NCI-H446 treated with DMSO at 0.1 percent for 48 hours (cell line): Measurements from ENCODE around the gene ADAM22.

ENCODE experiments used
- DNase-seq: peaks from one replicate; lab custom pipeline; 2025; lab: John Stamatoyannopoulos, UW

Gene ADAM22

DNA sequence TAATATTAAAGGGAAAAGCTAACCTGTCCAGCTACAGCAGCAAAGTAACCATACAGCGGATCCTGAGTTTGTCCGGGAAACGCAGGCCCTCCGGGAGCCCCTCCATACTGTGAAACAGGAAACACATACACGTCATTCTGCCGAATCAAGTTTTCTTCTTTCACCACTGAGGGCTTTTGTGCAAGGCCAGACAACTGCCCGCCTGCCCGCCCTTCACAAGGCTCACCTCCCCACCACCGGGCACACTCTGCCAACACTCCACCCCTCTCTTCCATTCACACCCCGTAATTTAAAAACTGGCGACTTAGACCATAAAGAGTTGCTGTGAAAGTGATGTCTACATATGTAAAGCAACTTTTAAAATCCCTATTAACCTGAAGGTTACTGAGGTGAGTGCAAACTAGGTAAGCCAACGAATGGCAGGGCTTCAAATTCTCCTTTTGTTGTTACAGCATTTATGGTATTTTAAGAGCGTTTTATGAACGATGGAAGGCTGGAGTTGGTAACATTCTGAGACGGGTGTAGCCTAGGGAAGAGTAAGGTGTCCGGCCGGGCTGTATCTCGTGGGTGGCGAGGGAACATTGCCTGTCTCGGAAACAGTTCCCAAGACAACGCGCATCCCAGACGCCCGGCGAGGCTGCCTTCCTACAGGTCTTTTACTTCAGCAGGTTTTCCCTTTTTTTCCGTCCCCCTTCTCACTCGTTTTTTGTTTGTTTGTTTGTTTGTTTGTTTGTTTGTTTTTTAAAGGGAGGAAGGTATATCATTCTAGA, 285.0 kb downstream of the ADAM22 start:
- DNase-seq, result no peak

DNA sequence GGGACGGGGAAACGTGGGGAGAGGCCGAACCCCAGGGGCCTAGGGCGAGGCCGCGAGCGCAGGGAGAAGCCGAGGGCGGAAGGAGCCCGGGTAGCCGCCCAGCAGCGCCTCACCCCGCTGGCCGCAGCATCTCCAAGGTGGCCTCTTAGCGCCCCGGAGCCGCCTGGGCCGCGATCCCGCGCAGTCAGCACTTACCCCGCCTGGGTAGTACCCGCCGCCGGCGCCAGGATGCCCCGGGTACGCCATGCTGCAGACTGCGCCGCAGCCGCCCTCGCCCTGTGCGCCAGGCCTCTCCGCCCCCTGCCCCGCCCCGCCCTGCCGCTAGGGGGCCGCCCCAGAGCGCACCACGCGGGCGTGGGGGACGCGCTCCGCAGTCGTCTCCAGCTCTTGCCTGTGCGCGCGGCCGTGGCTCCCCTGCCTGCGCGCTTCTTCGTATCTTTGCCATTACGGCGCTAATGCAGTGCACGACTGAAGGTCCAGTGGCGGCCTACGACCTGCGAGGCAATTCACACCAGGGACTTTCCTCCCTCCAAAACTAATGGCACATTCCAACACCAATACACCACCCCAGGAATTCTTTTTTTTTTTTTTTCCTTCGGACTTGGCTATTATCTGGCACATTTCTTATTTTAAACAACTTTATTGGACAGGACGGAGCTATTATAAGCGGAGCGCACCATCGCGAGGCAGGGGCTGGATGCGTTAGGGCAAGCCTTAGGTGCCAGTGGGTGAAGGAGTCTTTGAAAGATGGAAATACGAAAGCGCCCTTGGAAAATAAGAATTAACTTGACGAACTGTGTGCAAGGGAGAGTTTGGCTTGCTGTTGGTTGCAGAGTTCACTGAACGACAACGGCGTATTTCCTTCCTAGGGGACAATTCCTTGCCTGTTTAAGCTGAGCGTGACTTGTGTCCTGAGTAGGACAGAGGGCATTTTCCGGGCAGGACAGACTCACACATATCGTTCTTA, 286.0 kb downstream of the ADAM22 start, which contains the start of gene SRI:
Gene SRI (minus strand): TSS at position 258 of the 967 bp plus-strand sequence. CDS start 12 bp downstream, at position 246.
- peak; percentile 70 for DNase-seq

DNA sequence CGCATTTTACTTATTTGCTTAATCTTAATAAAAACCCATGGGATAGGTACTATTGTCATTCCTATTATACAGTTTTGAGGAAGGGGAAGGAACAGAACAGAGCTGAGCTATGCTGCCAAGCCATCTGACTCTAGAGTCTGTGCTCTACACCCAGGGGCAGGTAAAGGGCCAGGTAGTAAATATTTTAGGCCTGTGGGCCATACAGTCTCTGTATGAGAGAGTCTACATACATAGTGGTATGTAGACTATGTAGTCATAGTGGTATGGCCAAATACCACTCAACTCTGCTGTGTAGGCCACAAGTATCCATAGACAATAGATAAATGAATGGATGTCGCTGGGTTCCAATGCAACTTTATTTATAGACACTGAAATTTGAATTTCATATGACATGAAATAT, 289.2 kb downstream of the ADAM22 start:
- DNase-seq, result no peak

DNA sequence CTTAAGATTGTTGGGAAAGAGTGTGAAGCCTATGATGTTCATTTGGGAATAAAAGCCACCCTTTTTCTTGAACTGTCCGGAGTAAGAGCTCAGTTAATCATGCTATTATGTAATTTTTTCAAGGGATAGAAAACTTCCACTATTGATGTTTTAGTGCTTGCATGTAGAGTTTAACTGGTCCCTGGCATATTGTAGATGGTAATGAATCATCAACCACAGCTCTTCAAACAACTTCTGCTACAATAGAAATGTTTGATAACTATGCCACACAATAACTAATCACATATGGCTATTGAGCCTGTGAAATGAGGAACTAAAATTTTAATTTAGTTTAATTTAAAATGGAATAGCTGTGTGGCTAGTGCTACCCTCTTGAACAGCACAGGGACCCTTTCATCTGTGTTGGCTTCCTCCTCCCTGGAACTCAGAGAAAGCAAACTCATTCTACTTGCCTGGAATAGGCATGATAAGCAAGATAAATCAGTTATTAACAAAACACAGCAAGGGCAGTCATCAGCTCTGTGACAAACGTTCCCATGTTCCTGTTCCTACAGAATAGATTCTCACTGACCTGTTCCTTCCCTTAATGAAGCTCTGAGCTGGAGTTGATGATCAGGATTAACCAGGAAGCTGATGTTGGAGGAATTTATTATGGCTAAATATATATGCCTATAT, 290.7 kb downstream of the ADAM22 start:
- no peak for DNase-seq

DNA sequence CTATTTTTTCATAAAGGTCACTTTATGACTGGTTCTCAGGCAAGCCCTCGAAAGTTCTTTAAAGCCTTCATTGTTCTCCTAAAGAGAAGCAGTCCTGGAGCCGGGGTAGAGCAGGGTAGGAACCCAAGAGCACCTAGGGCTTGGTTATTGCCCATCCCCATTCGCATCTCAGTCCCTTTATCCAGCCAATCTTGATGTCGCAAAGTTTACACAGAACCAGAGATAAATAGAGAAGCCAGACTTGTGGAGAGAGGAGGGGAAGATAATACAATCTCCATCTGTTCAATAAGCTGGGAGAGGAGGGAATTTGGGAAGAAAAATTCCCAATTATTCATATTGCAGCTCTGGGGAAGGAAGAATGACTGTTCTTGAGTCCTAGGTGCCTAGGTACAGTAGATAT, 292.1 kb downstream of the ADAM22 start:
- no peak for DNase-seq

DNA sequence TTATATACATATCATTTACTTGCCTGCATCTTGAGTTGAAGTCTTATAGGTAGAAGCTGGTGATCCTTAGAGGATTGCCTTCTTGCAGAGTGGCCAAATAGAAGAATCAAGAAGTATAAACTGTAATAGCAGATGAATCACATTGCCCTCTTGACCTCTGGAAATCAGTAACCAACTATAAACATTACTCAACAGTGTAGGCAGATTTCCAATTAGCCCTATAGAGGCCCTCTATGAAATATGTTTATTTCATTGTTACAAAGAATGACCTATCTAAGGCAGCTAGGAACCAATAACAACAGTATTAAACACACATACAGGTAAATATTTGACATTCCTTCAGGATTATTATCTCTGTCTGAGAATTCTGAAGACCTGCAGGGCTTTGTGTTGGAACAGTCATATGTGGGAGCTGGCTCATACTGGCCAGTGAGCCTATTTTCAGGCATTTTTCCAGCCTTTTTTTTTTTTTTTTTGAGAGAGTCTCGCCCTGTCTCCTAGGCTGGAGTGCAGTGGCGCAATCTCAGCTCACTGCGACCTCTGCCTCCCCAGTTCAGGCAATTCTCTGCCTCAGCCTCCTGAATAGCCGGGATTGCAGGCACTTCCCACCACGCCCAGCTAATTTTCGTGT, 292.9 kb downstream of the ADAM22 start:
- no peak for DNase-seq

DNA sequence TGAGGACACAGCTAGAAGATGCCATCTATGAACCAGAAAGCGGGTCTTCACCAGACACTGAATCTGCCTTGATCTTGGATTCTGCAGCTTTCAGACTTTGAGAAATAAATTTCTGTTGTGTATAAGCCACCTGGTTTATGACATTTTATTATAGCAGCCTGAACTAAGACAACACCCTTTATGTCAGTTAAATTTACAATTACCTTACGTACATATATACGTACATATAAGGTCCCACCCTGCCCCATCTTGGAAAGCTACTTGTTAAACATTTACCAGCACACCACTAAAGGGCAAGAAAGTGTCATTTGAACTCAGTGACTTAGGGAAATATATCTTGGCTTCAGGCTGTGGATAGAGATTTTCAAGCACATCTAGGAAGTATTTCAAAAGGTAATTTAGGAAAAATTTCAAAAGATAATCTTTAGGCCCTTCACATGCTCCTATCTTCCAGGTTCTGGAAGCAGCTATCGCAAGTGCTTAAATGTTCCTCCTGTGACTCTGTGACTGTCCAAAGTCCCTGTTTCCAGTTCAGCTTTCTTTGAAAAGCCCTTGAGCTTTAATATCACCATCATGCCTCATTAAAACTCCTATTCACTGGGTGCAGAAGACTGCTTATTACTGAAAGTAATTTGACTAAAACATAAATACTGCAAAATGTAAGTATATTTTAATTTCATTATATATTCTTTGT, 295.4 kb downstream of the ADAM22 start:
- DNase-seq, result no peak

DNA sequence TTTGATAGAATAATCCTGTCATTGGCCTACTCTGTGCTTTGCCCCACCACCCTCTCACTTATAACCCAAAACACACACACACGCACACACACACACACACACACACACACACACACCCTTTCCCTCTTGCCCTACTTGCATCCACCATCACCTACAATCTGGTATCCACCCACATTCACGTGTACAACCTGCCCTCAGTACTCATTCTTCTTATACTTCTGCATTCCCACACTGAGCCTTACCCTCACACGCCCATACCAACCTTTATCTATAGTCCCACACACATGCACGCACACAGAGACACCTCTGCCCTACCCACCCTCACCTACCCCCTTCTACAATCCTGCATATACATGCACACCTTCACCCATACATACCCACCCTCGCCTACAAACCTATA, 296.6 kb downstream of the ADAM22 start:
- no peak for DNase-seq

DNA sequence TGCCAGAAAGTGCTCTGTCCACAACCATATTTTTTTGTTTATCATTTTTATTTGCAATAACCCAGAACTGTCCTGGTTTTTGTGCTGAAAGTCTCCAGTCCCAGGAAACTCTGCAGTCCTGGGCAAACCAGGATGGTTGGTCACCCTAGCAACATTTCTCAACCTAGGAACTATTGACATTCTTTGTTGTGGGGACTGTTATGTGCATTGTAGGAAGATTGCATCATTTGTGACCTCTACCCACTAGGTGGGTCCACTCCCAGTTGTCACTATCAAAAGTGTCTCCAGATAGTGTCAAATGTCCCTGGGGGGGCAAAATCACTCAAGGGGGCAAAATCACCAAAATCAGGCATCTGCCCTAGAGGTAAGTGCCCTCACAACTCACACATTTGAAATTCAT, 299.8 kb downstream of the ADAM22 start:
- no peak for DNase-seq

DNA sequence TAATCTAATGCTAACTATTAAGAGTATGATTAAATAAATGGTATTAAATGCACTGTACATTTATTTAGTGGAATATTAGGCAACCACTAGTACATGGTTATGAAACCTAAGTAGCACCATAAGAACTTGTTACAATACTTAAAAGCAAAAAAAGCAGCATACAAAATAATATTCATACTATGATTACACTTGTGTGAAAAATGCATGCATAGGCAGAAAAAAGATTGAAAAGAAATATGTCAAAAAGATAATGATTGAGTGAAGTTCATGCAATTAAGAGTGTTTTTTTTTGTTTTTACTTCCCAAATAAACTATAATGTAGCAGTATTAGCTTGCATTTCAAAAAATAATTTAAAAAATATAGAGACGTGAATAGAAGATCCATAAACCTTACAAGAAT, 305.8 kb downstream of the ADAM22 start:
- no peak for DNase-seq

DNA sequence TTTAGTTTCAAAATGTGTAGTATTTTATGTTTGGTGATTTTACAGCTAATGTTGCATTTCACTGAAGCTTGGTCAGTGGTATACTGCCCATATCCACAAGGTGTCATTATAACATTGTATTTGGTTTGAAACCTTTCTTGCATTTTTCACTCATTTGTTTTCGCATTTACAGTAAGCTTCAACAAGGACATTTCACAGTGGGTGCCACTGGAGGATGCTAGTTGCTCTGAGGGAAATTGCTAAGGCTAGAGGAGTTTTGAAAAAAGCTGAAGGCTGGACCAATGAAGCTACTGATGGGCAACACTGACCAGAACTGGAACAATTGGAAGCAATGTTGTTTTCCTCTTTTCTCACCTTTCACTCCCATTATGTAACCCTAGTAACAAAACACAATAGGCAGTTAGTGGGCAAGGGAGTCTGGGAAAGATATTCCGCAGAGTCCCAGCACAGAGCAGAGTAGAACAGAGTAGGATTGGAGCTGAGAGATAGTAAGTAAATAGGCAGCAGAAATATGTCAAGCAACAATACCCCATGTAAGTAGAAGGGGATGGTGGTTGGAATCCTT, 309.4 kb downstream of the ADAM22 start:
- DNase-seq, result no peak

DNA sequence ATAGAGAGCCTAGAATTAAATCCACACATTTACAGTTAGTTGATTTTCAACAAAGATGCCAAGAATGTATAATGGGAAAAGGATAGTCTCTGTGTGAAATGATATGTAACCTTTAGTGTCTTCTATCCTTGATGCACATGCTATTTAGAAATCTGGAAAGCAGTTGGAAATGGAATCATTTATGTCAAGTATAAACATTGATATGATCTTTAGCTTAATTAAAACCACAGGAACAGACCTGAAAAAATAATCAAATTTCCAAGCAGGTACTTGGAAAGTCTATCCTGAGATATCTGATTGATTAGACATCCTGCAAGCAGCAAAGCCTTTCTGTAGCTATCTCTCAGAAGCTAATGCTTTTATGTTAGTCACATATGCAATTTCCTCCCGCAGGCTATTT, 310.2 kb downstream of the ADAM22 start:
- no peak for DNase-seq
